GM23338 (cell line): ENCODE measurements around the gene NIBAN1. TPM values are rescaled to one million over a fixed set of nuclear protein-coding genes. Genes with fewer than 3 reads are reported as not detected.

ENCODE experiments used
- ATAC-seq: fragments of 200-7000 bp; cut with Tn5 transposase; 3 replicates; pipeline ENCODE4 v1.9.1; 2020
- DNase-seq: peaks from one replicate; pipeline ENCODE4 v3.0.0-alpha.2; 2015; ENCODE audit warnings: low spot score
- H2AFZ ChIP-seq: fragments of 200-600 bp; sonication (generic); 2 replicates; pipeline ENCODE4 v1.8.0; 2016; ENCODE audit warnings: antibody characterized with exemption, mild to moderate bottlenecking, moderate library complexity
- H3F3A ChIP-seq: fragments of 200-600 bp; sonication (generic); replicated peaks from 2 replicates; pipeline ENCODE4 v1.8.0; 2017; ENCODE audit warnings: antibody characterized with exemption, mixed run types, low read depth
- H3K27ac ChIP-seq: fragments of 200-600 bp; sonication (generic); 2 replicates; pipeline ENCODE4 v1.6.1; 2016; ENCODE audit warnings: low read depth
- H3K27me3 ChIP-seq: fragments of 200-600 bp; sonication (generic); 2 replicates; pipeline ENCODE4 v1.8.0; 2016; ENCODE audit warnings: mild to moderate bottlenecking, mixed run types, moderate library complexity; ENCODE audit not compliant: insufficient read depth
- H3K36me3 ChIP-seq: fragments of 200-600 bp; sonication (generic); 2 replicates; pipeline ENCODE4 v1.8.0; 2016; ENCODE audit warnings: mild to moderate bottlenecking; ENCODE audit not compliant: insufficient read depth
- H3K4me1 ChIP-seq: fragments of 200-600 bp; sonication (generic); 2 replicates; pipeline ENCODE4 v1.8.0; 2016; ENCODE audit warnings: mild to moderate bottlenecking, moderate library complexity; ENCODE audit not compliant: insufficient read depth
- H3K4me2 ChIP-seq: fragments of 200-600 bp; sonication (generic); 2 replicates; pipeline ENCODE4 v1.7.1; 2017; ENCODE audit warnings: mixed run types
- H3K4me3 ChIP-seq: fragments of 200-600 bp; sonication (generic); 2 replicates; pipeline ENCODE4 v1.6.1; 2016; ENCODE audit warnings: mixed run types
- H3K79me2 ChIP-seq: fragments of 200-600 bp; sonication (generic); replicated peaks from 2 replicates; pipeline ENCODE4 v1.8.0; 2017; ENCODE audit warnings: mild to moderate bottlenecking; ENCODE audit not compliant: insufficient read depth
- H3K9me2 ChIP-seq: fragments of 200-600 bp; sonication (generic); 2 replicates; pipeline ENCODE4 v1.8.0; 2017; ENCODE audit not compliant: insufficient read depth
- H4K20me1 ChIP-seq: fragments of 200-600 bp; sonication (generic); replicated peaks from 2 replicates; pipeline ENCODE4 v1.8.0; 2017; ENCODE audit warnings: mild to moderate bottlenecking; ENCODE audit not compliant: insufficient read depth
- H3K27ac Mint-ChIP-seq: 2 replicates; pipeline ENCODE4 v1.8.0; 2020; ENCODE audit warnings: inconsistent platforms, mild to moderate bottlenecking, moderate library complexity, mixed read lengths
- H3K27me3 Mint-ChIP-seq: 3 replicates; pipeline ENCODE4 v1.8.0; 2022; ENCODE audit warnings: low read depth, mild to moderate bottlenecking, moderate library complexity, mixed read lengths, inconsistent platforms; ENCODE audit not compliant: insufficient read depth, poor library complexity
- H3K36me3 Mint-ChIP-seq: 3 replicates; pipeline ENCODE4 v1.8.0; 2021; ENCODE audit warnings: low read depth, mild to moderate bottlenecking, inconsistent platforms, moderate library complexity, mixed read lengths
- H3K4me1 Mint-ChIP-seq: 3 replicates; pipeline ENCODE4 v1.8.0; 2020; ENCODE audit warnings: mild to moderate bottlenecking, inconsistent platforms, mixed read lengths
- H3K4me3 Mint-ChIP-seq: 3 replicates; pipeline ENCODE4 v1.8.0; 2021; ENCODE audit warnings: moderate library complexity, mild to moderate bottlenecking, inconsistent platforms, mixed read lengths
- H3K9me3 Mint-ChIP-seq: 3 replicates; pipeline ENCODE4 v1.8.0; 2020; ENCODE audit warnings: moderate library complexity, mild to moderate bottlenecking, inconsistent platforms, mixed read lengths
- CREB1 ChIP-seq: fragments of 250-450 bp; sonication (Bioruptor Pico); IDR thresholded peaks from 2 replicates; pipeline ENCODE4 v1.5.0; 2020; ENCODE audit warnings: low read depth, mild to moderate bottlenecking, moderate library complexity
- CTCF ChIP-seq, 2 experiments: fragments of 200-600 bp in 1 of 2; sonication (generic) in 1 of 2; conservative IDR thresholded peaks; 2 replicates each; pipeline versions ENCODE4 v1.5.1 to v1.6.1; 2016 to 2017; ENCODE audit warnings: antibody characterized with exemption in 2 of 2, low read depth in 2 of 2, mild to moderate bottlenecking in 2 of 2, moderate library complexity in 1 of 2
- EZH2phosphoT487 ChIP-seq: fragments of 200-600 bp; sonication (generic); IDR thresholded peaks from one replicate; pipeline ENCODE4 v1.8.1; 2018; ENCODE audit warnings: antibody characterized with exemption; ENCODE audit not compliant: unreplicated experiment
- NANOG ChIP-seq: IDR thresholded peaks from 2 replicates; pipeline ENCODE4 v1.6.1; 2016; ENCODE audit warnings: antibody characterized with exemption, borderline replicate concordance
- POLR2AphosphoS5 ChIP-seq: IDR thresholded peaks from 2 replicates; pipeline ENCODE4 v1.6.1; 2016; ENCODE audit warnings: antibody characterized with exemption, low read depth
- REST ChIP-seq: IDR thresholded peaks from one replicate; pipeline ENCODE4 v1.6.1; 2018; ENCODE audit warnings: antibody characterized with exemption; ENCODE audit not compliant: unreplicated experiment
- STAT1 ChIP-seq: IDR thresholded peaks from one replicate; pipeline ENCODE4 v1.6.1; 2016; ENCODE audit warnings: antibody characterized with exemption; ENCODE audit not compliant: unreplicated experiment
- ZNF114 ChIP-seq: fragments of 250-450 bp; sonication (Bioruptor Pico); IDR thresholded peaks from 2 replicates; pipeline ENCODE4 v1.5.0; 2020; ENCODE audit warnings: mild to moderate bottlenecking, moderate library complexity
- ZNF331 ChIP-seq: fragments of 250-450 bp; sonication (Bioruptor Pico); IDR thresholded peaks from 2 replicates; pipeline ENCODE4 v1.5.0; 2020; ENCODE audit warnings: low read depth, mild to moderate bottlenecking, moderate library complexity
- ZNF462 ChIP-seq: fragments of 250-450 bp; sonication (Bioruptor Pico); IDR thresholded peaks from 2 replicates; pipeline ENCODE4 v1.5.0; 2020; ENCODE audit warnings: mild to moderate bottlenecking, moderate library complexity
- polyA plus RNA-seq: library from polyadenylated mRNA; unstranded; fragments of >200 nt; fragmentation: Nextera tagmentation; extraction: Ambion mirVana; gene quantifications from 2 replicates; pipeline ENCODE4 v1.2.1, GENCODE V29; 2016
- total RNA-seq: library from RNA; depleted of rRNA; stranded (reverse); fragments of >200 nt; shearing (Covaris generic); gene quantifications from 2 replicates; pipeline ENCODE4 v1.2.3, GENCODE V29; 2014

NIBAN1 gene
- total and polyA plus RNA-seq, 2 experiments from 2014 or later: 5.5 to 12.3 TPM

GRCh38 chr1:184931566-184931965 lies 42.7 kb downstream of the NIBAN1 start (continued):
- TF ChIP-seq ZNF462: no peak
- TF ChIP-seq ZNF331 (CRISPR knock-in tag): no peak
- no peak for TF ChIP-seq POLR2AphosphoS5

GRCh38 chr1:184930645-184931044 lies 43.7 kb downstream of the NIBAN1 start:
- H3K79me2 ChIP-seq: no peaks in the 10 kb centered on the region
- Mint-ChIP-seq H3K27ac (no peak overlapping the region), H3K4me3 (no peak overlapping the region), H3K9me3 (peaks cover 4% of the 10 kb centered on the region; the same call in 1 of the 3 replicates), H3K4me1 (no peaks in the 10 kb centered on the region; the same call in 2 of the 3 replicates), H3K36me3 (peaks cover 15% of the 10 kb centered on the region; the same call in 2 of the 3 replicates), H3K27me3 (peaks cover 2% of the 10 kb centered on the region)
- no peaks in the 10 kb centered on the region for H3K4me1 ChIP-seq
- H2AFZ ChIP-seq: no peak overlapping the region
- 0 out of 2 replicates have a peak, but pooled peaks cover 3% of the 10 kb centered on the region for H4K20me1 ChIP-seq
- H3K36me3 ChIP-seq: no peaks in the 10 kb centered on the region
- ATAC-seq (no peak), DNase-seq (no peak)
- H3K4me2 ChIP-seq: no peak overlapping the region
- H3K27ac ChIP-seq: no peak overlapping the region
- H3K27me3 ChIP-seq: no peaks in the 10 kb centered on the region
- H3K9me2 ChIP-seq: no peaks in the 10 kb centered on the region; the same call in 1 of the 2 replicates
- no peak overlapping the region for H3K4me3 ChIP-seq
- H3F3A ChIP-seq: no peaks in the 10 kb centered on the region
- no peak for TF ChIP-seq EZH2phosphoT487
- TF ChIP-seq STAT1: no peak
- no peak for TF ChIP-seq ZNF114 (CRISPR knock-in tag)
- TF ChIP-seq REST: no peak
- TF ChIP-seq NANOG: no peak
- TF ChIP-seq POLR2AphosphoS5: no peak
- TF ChIP-seq CTCF (conservative IDR thresholded peaks at IDR 0.05; ENCODE audit: low read depth in 2 of 2): no peak
- TF ChIP-seq CREB1 (CRISPR knock-in tag): no peak
- no peak for TF ChIP-seq ZNF331 (CRISPR knock-in tag)
